HK-2 (cell line): ENCODE measurements around the gene INPP5A.

Experiments
- DNase-seq: peaks from one replicate; pipeline ENCODE4 v3.0.0-alpha.2; 2018; ENCODE audit not compliant: unreplicated experiment

Gene INPP5A

GRCh38 chr10:132628966-132629900 lies 91.6 kb downstream of the INPP5A start:
- DNase-seq, result no peak

DNA sequence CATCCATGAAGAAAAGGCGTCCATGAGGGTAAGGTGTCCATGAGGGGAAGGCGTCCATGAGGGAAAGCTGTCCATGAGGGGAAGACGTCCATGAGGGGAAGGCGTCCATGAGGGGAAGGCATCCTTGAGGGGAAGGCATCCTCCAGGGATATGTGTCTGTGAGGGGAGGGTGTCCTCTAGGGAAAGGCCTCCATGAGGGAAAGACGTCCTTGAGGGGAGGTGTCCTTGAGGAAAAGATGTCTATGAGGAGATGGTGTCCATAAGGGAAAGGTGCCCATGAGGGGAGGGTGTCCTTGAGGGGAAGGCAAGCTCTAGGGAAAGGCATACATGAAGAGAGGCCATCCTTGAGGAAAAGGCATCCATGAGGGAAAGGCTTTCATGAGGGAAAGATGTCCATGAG lies 92.6 kb downstream of the INPP5A start:
- DNase-seq, result no peak

DNA sequence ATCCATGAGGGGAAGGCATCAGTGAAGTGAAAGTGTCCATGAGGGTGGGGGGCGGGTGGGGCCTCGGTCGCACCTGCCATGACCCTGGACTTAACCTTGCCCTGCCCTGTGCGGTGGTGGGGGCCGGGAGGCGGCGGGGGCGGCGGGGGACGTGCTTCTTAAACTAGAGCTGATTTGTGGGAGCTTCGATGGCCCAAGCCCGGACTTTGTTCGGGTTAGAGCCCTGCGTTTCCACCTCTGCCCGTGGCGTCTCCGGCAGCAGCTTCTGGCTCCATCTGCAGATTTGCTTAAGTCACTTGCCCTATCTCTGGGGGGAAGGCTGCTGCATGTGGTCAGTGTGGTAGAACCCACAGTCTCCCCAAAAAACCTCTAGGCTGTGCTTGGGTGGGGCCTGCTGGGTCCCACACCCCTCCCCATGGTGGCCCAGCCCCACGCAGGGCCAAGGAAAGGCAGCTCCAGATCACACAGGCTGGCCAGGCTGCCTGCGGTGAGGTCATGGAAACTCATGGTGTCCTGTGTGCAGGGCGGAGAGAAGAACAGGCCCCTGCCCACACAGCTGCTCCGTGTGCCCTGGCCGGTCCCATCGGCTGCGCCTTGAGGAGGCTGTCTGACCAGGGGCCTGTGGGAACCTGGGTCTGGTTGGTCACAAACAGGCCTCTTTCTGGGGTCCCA lies 93.2 kb downstream of the INPP5A start:
- DNase-seq, result no peak

- DNase-seq, result no peak
Observed at GRCh38 chr10:132631338-132631735, 93.8 kb downstream of the INPP5A start.

DNA sequence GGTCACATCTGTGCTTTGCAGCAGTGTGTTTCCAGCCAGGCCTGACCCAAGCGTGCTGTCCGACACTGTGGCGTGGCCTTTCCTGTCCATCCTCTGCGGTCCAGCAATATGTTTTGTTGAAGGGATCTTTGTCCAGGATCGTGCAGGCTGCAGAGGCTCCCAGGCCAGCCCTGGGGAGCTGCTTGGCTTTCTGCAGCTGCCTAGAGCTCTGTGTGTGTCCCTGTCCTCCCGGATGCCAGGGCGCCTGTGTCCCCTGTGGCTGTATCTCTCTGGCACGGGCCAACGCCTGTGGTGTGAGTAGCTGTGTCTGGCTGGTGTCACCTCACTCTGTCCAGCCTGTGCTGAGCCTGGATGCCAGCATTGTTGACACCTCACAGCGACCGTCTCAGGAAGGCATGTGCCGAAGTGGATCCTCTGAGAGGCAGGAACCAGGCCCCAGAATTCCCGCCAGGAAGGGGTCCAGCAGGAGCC lies 94.5 kb downstream of the INPP5A start:
- DNase-seq, result no peak

GRCh38 chr10:132632851-132633684 lies 95.5 kb downstream of the INPP5A start:
- DNase-seq, result no peak

- no peak for DNase-seq
Observed at GRCh38 chr10:132634241-132634946, 96.8 kb downstream of the INPP5A start.

DNA sequence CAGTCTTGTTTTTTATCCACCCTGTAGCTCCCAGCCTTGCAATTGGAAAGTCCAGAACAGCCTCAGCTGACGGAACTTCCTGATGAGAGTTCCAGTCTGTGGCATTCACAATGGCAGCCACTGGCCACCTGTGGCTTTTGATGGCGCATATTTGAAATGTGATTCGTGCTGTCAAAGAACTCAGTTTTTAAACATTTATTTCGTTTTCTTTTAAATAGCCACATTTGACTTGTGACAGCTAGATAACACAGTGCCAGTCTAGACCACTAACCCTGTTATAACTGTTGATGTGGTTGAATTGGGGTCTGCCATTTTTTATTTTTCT lies 97.3 kb downstream of the INPP5A start:
- no peak for DNase-seq

DNA sequence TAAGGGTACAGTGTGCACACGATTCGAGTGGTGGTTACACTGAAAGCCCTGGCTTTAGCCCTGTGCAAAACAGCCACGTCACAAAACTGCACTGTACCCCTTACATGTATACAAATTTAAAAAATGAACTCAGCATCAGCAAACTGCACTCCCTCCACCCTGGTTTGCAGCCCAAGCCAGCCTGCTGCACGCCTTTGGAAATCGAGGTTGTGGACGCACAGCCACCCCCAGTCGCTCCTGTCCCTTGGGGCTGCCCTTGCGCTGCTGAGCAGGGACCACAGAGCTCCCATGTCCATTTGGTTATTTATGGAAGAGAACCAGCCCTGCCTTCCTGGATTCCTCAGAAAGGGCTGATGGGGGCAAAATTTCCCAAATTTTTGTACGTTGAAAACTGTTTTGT lies 98.8 kb downstream of the INPP5A start:
- no peak for DNase-seq

- peak; percentile 28 for DNase-seq
Observed at GRCh38 chr10:132637477-132638129, 100.0 kb downstream of the INPP5A start.

DNA sequence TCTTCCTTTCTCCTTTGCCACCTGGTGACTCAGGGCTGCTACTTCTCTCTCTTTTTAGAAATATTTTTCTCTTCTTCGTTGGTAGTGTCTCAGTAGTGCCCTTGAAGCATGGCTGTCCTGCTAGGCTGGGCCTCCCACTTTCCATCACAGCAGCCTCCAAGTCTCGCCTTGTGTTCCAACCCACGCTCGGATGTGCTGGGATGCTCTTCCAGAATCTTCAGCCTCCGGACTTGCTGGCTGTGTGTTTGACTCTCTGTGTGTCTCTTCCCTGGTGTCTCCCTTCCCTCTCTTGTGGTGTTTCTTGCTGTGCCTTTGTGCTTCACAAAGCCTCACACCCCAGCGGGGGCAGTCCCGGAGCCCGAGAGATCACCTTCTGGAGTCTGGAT lies 100.5 kb downstream of the INPP5A start:
- no peak for DNase-seq

GRCh38 chr10:132639470-132639869 lies 101.9 kb downstream of the INPP5A start:
- DNase-seq, result no peak

DNA sequence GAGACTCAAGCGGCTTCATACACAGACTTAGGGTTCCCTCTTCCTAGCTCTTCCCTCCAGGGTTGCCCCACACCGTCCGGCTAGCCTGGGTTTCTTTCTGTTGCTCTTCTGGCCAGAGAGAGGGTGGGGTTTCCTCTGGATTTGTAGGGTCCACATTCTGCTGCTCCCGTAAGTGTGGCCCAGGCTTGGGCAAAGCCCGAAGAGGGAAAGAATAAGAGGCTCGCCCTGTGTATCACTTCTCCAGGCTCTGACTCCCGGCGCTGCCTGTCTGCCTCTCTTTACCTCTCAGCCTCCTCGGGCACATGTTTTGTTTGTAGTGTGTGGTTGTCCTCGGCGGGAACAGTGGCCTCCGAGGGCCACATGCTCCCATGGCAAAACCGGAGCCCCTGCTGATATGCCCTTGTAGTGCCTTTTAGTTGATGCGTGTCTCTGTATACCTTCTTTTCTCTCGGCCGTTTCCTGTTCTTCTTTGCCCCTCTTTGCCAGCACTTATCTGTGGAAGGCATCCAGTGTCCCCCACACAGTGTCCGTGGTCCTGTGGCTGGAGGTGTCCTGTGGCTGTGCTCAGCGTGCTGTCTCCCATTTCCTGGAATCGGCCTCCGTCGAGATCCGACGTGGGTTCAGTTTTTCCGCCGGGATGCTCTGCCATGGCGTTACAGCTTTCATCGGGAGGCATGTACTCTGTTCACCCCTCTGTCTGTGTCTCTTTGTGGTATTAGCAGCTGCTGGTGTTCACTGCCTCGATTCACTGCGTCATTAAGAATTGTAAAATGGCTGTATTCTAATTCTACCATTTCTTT lies 102.9 kb downstream of the INPP5A start:
- DNase-seq, result no peak

DNA sequence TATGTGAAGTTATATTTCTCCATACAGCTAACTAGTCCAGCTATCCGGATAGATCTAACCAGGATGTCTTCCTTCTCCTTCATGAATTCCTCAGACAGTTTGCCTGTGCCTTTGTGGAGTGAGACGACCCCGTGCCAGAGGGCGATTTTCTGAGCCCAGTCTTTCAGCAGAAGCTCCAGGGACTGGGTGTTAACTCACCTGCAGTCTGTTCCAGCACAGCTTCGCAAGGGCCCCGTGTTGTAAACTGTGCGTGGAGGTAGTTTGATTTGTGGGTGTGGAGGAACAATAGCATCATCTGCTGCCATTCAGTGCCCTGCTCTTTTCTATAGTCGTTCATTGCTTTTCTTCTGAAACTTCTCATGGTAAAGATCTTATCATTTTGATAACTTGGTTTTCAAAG lies 103.8 kb downstream of the INPP5A start:
- DNase-seq, result no peak

- no peak for DNase-seq
Observed at GRCh38 chr10:132641966-132642731, 104.6 kb downstream of the INPP5A start.

DNA sequence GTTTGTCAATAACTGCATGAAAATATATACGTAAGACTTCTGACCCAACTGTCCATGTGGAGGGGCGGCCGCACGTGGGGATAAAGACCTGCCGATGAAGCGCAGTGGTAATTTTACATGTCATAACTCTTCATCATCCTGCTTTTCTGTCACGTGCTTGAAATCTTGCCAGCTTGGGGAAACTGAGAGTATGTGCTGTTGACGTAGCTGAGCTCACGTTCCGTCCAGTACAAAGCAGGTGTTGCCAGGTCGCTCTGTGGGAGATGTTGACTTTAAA lies 105.1 kb downstream of the INPP5A start:
- no peak for DNase-seq

DNA sequence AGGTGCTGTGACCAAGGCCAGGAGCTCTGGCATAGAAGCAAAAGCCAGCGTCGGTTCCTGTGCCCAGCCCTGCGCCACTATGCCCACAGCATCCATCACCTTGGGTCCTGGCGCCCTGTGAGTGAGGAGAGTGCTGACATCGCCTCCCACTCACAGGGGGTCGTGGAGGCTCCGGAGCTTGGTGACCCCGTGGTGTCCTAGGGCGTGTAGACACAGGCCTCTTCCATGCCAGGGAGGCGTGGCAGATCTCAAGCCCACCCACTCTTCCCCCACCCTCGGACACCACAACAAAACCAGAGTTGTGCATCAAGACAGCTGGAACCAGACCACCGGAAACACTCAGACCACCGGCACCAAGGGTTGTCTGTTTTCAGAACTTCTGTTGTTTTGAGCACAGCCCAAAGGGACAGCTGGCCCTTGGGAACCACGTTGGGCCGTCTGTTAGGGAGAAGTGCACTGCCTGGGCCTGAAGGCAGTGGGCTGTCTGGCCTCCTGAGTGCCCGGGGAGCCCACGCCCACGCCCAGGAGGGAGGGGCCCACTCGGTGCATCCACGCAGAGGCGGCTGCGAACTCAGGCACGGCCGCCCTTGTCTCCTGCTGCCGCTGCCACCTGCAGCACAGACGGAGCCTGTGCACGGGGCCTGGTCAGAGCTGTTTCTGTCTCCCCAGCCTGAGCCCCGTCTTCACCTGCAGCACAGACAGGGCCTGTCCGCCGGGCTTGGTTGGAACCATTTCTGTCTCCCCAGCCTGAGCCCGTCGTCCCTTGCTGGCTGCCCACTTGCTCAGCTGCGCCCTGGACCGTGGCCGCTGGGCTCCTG lies 106.3 kb downstream of the INPP5A start:
- DNase-seq, result no peak

- DNase-seq, result no peak
Observed at GRCh38 chr10:132644527-132645246, 107.1 kb downstream of the INPP5A start.

GRCh38 chr10:132645247-132645530 lies 107.6 kb downstream of the INPP5A start:
- DNase-seq, result no peak
